Measurements from ENCODE around the gene SYNE1.

SYNE1 gene

GRCh38 chr6:152452639-152453038 lies 184.5 kb downstream of the SYNE1 start:
- TF ChIP-seq CTCF (IDR thresholded peaks at IDR 0.05; ENCODE audit: low read depth, low read length, missing control alignments) = no peak
- in situ Hi-C loops (cut with HindIII; ENCODE audit: low sequenced_read_pairs) = no loop called here
- H3K4me3 ChIP-seq (ENCODE audit: low read depth, low read length) = no peak overlapping the region
- no peak for DNase-seq (ENCODE audit: low read depth)

- in situ Hi-C loops (cut with HindIII; ENCODE audit: low sequenced_read_pairs) = no loop called here
- no peak overlapping the region for H3K4me3 ChIP-seq (ENCODE audit: low read depth, low read length)
- no peak for DNase-seq (ENCODE audit: low read depth)
- no peak for TF ChIP-seq CTCF (IDR thresholded peaks at IDR 0.05; ENCODE audit: low read depth, low read length, missing control alignments)
These were observed 186.6 kb downstream of the SYNE1 start for GRCh38 chr6:152450519-152450918.

GRCh38 chr6:152441902-152442301 lies 195.3 kb downstream of the SYNE1 start:
- no peak for DNase-seq (ENCODE audit: low read depth)
- no peak overlapping the region for H3K4me3 ChIP-seq (ENCODE audit: low read depth, low read length)
- in situ Hi-C loops (cut with HindIII; ENCODE audit: low sequenced_read_pairs) = no loop called here
- TF ChIP-seq CTCF (IDR thresholded peaks at IDR 0.05; ENCODE audit: low read depth, low read length, missing control alignments) = no peak

- TF ChIP-seq CTCF (IDR thresholded peaks at IDR 0.05; ENCODE audit: low read depth, low read length, missing control alignments) = no peak
- DNase-seq (ENCODE audit: low read depth) = no peak
- in situ Hi-C loops (cut with HindIII; ENCODE audit: low sequenced_read_pairs) = no loop called here
- H3K4me3 ChIP-seq (ENCODE audit: low read depth, low read length) = no peak overlapping the region
These were observed 201.3 kb downstream of the SYNE1 start for GRCh38 chr6:152435816-152436215.

GRCh38 chr6:152432758-152433157 lies 204.4 kb downstream of the SYNE1 start:
- no peak for TF ChIP-seq CTCF (IDR thresholded peaks at IDR 0.05; ENCODE audit: low read depth, low read length, missing control alignments)
- H3K4me3 ChIP-seq (ENCODE audit: low read depth, low read length) = no peak overlapping the region
- in situ Hi-C loops (cut with HindIII; ENCODE audit: low sequenced_read_pairs) = no loop called here
- DNase-seq (ENCODE audit: low read depth) = no peak

GRCh38 chr6:152428126-152428525 lies 209.0 kb downstream of the SYNE1 start:
- in situ Hi-C loops (cut with HindIII; ENCODE audit: low sequenced_read_pairs) = no loop called here
- peak; percentile 11 for DNase-seq (ENCODE audit: low read depth)
- no peak for TF ChIP-seq CTCF (IDR thresholded peaks at IDR 0.05; ENCODE audit: low read depth, low read length, missing control alignments)

GRCh38 chr6:152426276-152426675 lies 210.9 kb downstream of the SYNE1 start:
- TF ChIP-seq CTCF (IDR thresholded peaks at IDR 0.05; ENCODE audit: low read depth, low read length, missing control alignments) = no peak
- H3K4me3 ChIP-seq (ENCODE audit: low read depth, low read length) = no peak overlapping the region
- in situ Hi-C loops (cut with HindIII; ENCODE audit: low sequenced_read_pairs) = no loop called here
- no peak for DNase-seq (ENCODE audit: low read depth)

More at GRCh38 chr6:152428126-152428525, 209.0 kb downstream of the SYNE1 start:
- H3K4me3 ChIP-seq (ENCODE audit: low read depth, low read length) = no peak overlapping the region
